ENCODE data around the gene MPPED2.

GRCh38 chr11:30635401-30635989 lies 49.3 kb upstream of the MPPED2 start:
- no peak for TF ChIP-seq CTCF (IDR thresholded peaks at IDR 0.05)
- TF ChIP-seq POLR2A (IDR thresholded peaks at IDR 0.05), result no peak

All from lower leg skin (tissue), 3 donors.